NCI-H2171 (cell line): ENCODE results near the gene FOXP4.
"Not testable (repeated sequence)": the region's sequence is repeated elsewhere in the genome, so short reads cannot be mapped to it uniquely, and the experiment has no call there.

Source experiments
- DNase-seq: peaks from one replicate; lab custom pipeline; 2025; lab: John Stamatoyannopoulos, UW

Gene FOXP4

GRCh38 chr6:41600499-41601247 lies 54.5 kb downstream of the FOXP4 start:
- no peak for DNase-seq

- no peak for DNase-seq
These were observed 55.0 kb downstream of the FOXP4 start for GRCh38 chr6:41601248-41601549.

DNA sequence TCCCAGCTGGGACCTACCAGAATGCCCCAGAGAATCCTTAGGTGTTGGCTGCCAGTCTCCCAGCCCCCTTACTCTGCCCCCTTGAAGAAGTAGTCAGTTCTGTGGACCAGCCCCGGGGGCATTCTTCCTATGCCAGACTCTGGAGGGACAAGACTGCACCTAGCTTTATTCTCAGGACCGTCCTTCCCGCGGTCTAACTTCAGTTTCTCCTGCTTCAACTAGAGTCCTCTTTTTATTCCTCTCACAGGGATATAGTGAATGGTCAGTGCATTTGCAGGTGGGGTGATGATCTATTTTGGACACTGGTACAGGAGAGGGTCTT lies 56.2 kb downstream of the FOXP4 start:
- no peak for DNase-seq

DNA sequence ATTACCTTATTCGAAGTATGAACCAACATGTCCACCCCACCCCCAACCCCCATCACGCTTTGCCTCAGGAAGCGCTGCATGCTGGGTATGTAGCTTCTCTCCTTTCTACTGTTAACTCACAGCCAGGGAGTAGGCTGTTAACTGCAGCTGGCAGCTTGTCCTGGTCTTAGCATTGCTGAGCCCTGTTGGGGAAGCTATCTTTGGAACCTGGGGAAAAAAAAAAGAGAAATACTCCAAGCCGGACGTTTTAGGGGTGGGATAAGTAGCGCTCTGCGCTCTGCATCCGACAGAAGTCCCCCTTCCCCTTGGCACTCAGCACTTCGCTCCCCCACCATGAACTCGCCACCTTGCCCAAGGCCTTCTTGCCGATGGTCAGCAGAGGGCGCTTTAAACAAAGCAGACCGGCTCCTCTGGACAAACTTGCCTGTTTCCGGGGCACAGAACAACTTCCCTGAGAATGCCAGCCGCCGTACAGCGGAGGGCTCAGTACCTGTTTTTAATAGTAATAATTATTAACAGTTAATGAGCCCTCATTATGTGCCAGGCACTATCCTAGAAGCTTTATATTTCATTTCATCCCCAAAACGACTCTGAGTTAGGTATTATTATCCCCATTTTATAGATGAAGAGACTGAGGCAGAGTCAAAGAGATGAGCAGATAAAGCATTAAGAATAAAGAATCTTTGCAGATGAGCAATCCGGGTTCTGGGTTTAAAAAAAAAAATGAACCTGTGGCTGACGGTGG lies 56.9 kb downstream of the FOXP4 start:
- DNase-seq: peak; percentile 77

DNA sequence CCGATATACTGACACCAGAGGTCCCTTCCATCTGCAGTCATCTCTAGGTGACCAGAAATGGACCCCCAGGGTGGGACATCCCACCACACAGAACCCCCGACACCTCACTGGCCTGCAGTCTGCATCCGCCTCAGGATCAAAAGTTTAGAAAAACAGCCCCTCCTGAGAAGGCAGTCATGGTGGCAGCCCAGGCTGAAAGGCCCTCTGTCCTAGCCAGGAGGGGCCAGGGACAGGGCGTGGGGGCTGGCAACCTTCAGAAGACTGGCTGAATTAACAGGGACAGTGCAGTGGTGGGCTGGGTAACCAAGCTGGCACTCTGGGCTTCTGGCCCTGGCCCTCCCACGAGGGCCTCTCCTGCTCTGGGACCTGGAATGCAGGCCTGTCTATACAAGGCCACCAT lies 57.8 kb downstream of the FOXP4 start:
- DNase-seq: no peak

DNA sequence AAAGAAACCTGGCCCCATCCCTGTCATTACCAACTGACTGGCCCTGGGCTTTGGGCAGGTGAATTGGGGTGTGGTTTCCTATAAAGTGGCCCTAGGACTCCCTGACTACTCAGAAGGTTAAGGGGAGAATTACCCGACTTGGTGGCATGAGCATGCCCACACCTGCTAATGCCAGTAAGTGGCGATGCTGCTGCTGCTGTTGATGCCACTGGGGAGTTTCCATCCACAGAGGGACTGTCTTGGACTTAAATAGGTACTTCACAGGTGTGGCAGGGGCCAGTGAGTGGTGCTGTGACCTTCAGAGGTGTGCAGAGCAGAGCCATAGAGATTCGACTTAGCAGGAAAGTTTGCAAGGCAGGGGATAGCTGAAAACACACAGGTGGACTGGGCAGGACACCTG lies 59.5 kb downstream of the FOXP4 start:
- DNase-seq: no peak

DNA sequence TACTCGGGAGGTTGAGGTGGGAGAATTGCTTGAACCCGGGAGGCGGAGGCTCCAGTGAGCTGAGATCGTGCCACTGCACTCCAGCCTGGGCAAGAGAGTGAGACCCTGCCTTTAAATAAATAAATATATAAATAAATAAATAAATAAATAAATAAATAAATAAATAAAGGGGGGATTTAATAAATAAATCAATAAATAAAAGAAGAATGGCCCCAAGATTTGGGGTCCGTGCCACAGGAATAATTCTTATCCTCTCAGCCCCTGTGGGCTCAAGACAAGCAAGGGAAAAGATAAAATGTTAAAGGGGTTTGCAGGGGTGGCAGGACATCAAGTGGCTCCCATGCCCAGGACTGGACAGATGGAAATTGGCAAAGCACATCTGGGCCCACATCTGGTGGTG lies 60.9 kb downstream of the FOXP4 start:
- no peak for DNase-seq

- DNase-seq: no peak
These were observed 61.6 kb downstream of the FOXP4 start for GRCh38 chr6:41607736-41608135.

- DNase-seq: peak; percentile 49
These were observed 62.4 kb downstream of the FOXP4 start for GRCh38 chr6:41608443-41609151.

DNA sequence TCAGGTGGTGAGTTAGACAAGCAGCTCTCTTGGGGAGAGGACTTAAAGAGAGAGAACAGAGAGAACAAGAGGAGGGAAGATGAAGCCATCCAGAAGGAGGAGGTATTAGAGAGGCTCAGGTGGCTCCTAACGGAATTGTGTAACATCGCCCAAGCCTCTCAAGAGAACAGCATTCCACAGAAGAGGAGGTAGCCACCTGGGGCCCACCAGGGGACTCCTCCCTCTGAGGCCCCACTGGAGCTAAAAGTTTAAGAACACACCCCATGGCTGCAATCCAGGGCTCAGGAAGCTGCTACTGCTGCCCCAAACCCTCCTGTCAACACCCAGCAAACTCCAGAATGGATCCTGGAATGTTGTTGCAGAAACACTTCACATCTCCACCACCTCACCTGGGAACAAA lies 68.5 kb downstream of the FOXP4 start:
- DNase-seq: no peak

DNA sequence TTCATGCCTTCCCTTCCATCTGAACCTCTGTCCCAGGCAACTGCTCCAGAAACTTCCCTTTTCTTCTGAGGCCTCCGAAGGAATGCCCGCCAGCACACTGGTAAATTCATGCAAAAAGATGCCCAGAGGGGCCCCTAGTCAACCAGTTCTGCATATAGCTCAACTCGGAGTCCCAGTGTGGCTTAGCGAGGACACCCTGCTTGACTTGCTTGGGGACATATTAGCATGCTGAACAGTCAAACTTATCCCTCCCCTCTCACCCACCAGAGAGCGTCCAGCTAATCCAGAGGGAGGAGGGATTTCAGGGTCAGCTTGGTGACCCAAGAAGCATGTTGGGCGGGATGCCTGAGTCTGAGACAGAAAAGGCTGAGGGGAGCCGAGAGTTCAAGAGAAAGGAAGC lies 69.1 kb downstream of the FOXP4 start:
- DNase-seq: no peak

DNA sequence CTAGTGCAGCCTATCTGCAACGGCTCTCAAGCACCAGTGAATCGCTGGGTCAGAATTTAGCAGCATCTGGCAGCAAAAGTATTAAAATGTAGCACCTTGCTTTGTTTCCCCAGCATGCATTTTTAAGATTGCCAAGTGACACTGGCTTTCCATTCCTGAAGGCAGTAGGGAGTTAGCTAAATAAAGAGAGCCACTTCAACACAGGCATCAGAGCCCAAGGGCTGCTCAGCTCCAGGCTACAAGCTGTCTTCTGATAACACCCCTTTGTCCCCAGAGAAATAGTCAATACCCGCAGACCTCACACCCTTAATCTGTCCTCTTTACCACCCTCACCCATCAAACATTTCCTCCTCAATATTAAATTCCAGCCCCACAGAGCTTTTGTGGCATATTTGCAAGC lies 72.4 kb downstream of the FOXP4 start:
- no peak for DNase-seq

- not testable (repeated sequence) for DNase-seq
These were observed 73.0 kb downstream of the FOXP4 start for GRCh38 chr6:41619193-41619592.

DNA sequence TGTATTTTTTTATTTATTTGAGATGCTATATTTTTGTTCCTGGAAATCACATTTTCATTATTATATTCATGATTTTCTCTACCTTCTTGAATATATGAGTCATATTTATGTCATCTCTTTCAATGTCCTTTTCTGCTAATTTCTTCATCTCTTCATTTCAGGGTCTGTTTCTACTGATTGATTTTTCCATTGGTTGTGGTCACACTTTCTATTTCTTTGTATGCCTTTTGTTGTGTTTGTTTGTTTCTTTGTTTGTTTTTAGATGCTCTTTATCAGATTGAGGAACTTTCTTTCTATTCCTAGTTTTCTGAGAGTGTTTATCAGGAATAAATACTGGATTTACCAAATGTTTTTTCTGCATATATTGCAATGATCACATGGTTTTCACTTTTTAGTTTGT lies 75.2 kb downstream of the FOXP4 start:
- DNase-seq: no peak

DNA sequence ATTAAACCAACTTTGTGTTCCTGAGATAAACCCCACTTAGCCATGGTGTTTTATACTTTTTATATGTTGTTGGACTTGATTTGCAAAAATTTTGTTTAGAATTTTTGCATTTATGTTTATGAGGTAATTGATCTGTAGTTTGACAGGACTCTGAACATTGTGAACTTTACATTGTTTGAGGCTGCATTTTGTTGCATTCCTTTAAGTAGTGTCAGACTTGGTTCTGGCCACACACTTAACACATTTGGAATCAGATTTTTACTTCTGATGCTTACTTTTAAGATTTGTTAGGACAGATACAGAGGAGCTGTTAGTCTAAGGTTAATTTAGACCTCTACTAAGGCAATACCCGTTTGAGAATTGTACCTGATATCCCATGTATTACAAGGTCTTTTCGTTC lies 75.6 kb downstream of the FOXP4 start:
- no peak for DNase-seq

GRCh38 chr6:41622206-41622988 lies 76.2 kb downstream of the FOXP4 start:
- no peak for DNase-seq

- DNase-seq: no peak
These were observed 77.1 kb downstream of the FOXP4 start for GRCh38 chr6:41623330-41623729.

DNA sequence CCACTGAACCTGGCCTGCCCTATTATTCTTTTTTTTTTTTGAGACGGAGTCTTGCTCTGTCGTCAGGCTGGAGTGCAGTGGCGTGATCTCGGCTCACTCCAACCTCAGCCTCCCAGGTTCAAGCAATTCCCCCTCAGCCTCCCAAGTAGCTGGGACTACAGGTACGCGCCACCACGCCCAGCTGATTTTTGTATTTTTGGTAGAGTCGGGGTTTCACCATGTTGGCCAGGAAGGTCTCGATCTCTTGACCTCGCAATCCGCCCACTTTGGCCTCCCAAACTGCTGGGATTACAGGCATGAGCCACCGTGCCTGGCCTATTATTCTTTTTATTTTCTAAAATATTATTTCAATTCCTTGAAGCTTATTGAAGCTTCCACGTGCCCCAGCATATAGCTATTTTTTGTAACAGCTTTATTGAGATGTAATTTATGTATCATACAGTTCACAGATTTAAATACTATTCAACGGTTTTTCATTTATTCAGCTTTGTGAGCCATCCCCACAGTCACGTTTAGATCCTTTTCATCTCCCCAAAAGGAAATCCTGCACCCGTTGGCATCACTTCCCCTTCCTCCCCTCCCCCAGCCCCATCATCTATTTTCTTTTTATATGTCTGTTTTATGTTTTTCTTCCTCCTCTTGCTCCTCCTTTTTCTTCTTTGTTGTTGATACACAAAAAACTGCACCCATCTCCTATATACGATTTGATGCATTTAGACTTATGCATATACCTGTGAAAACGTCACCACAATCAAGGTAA lies 78.6 kb downstream of the FOXP4 start:
- DNase-seq: no peak

DNA sequence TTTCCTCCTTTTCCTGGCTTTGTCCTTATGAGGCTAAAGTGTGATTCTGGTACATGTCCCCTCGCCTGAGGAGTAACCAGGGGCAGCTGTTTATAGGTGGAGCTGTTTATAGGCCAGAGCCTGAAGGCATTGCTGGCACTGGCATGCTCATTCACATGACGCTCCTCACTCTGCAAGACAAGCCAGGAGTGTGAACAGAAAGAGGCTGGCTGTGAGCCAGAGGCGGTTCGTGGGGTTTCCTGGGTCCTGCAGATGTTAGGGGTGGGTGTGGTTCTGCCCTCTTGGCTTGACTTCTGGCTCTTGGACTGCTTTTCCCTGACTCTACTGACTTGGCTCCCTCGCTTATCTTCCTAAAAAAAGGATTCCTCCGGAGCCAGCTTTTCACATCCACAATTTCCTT lies 79.3 kb downstream of the FOXP4 start:
- DNase-seq: peak; percentile 9

DNA sequence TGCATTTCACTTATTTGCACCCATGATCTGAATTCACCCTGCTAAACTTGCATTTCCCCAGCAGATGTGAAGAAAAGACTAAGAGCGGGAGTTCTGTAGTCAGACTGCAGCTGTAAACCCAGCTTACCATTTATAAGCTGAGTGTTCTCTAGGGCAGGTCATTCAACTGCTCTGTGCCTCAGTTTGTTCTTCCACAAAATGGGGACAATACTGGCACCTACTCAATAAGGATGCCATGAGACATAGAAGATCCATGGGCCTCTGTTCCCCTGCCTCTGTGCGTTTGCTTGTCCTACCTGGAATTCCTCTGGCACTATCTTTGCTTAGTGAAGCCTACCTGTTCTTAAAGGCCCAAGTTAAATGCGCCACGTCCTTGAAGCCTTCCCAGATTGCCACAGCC lies 79.8 kb downstream of the FOXP4 start:
- no peak for DNase-seq

- DNase-seq: no peak
These were observed 80.7 kb downstream of the FOXP4 start for GRCh38 chr6:41626917-41627316.

- no peak for DNase-seq
These were observed 82.9 kb downstream of the FOXP4 start for GRCh38 chr6:41629128-41629527.
